GM12878 (cell line): ENCODE measurements around the gene RUNX3. TPM values are rescaled to one million over a fixed set of nuclear protein-coding genes. Genes with fewer than 3 reads are reported as not detected.

ENCODE experiments used
- ATAC-seq: fragments of 200-7000 bp; cut with Tn5 transposase; 3 replicates; pipeline ENCODE4 v1.9.1; 2020; ENCODE audit warnings: mild to moderate bottlenecking, moderate library complexity
- BruUV-seq: library from RNA; stranded (reverse); fragments of 400-500 nt; replicated peaks from 2 replicates; lab custom pipeline; 2021; lab: Mats Ljungman, UMichigan
- CTCF ChIA-PET: fragments of 300-600 bp; sonication (Branson Sonifier 250); formaldehyde crosslinking; extraction: SDS; loops from one replicate; lab custom pipeline; 2021; ENCODE audit warnings: inconsistent platforms; lab: Yijun Ruan, JAX
- POLR2A ChIA-PET: fragments of 350-600 bp; formaldehyde crosslinking; extraction: SDS; loops from one replicate; lab custom pipeline; 2021; ENCODE audit warnings: inconsistent platforms; lab: Charles Lee
- RAD21 ChIA-PET: fragments of 300-600 bp; sonication (Branson Sonifier 250); formaldehyde crosslinking; loops from one replicate; lab custom pipeline; 2023; ENCODE audit warnings: antibody characterized with exemption; ENCODE audit not compliant: unreplicated experiment; lab: Charles Lee
- SMC1A ChIA-PET: fragments of 300-600 bp; sonication (Branson Sonifier 250); formaldehyde crosslinking; loops from one replicate; lab custom pipeline; 2023; ENCODE audit not compliant: unreplicated experiment, uncharacterized antibody; lab: Charles Lee
- DNase-seq: peaks from one replicate; pipeline ENCODE4 v3.0.0-alpha.2; 2011; ENCODE audit warnings: low read depth, low spot score
- FAIRE-seq: peaks from 3 replicates; lab custom pipeline; 2011; peaks lifted over from hg19 to GRCh38; lab: Jason Lieb, UNC
- H2AFZ ChIP-seq: 2 replicates; pipeline ENCODE4 v1.6.0; 2011; ENCODE audit warnings: low read depth, low read length, control low read depth; ENCODE audit not compliant: control insufficient read depth
- H3K27ac ChIP-seq: 2 replicates; pipeline ENCODE4 v1.5.1; 2011; ENCODE audit warnings: control low read depth; ENCODE audit not compliant: control insufficient read depth, insufficient read depth
- H3K27me3 ChIP-seq, 2 experiments: replicated peaks in 1 of 2; 2 replicates each; pipeline versions ENCODE4 v1.6.0 to v1.6.1; 2011; ENCODE audit warnings: low read length in 1 of 2; ENCODE audit not compliant: control insufficient read depth in 2 of 2, insufficient read depth in 2 of 2
- H3K36me3 ChIP-seq, 2 experiments: 2 replicates each; pipeline ENCODE4 v1.5.1; 2011; ENCODE audit warnings: low read length in 1 of 2; ENCODE audit not compliant: control insufficient read depth in 2 of 2, insufficient read depth in 2 of 2
- H3K4me1 ChIP-seq: 2 replicates; pipeline ENCODE4 v1.6.1; 2011; ENCODE audit warnings: mild to moderate bottlenecking, low read length, moderate library complexity, mixed read lengths; ENCODE audit not compliant: control insufficient read depth, insufficient read depth
- H3K4me2 ChIP-seq: 2 replicates; pipeline ENCODE4 v1.6.0; 2011; ENCODE audit warnings: control low read depth; ENCODE audit not compliant: control insufficient read depth, insufficient read depth
- H3K4me3 ChIP-seq: fragments of 200-600 bp; sonication (generic); 2 replicates; pipeline ENCODE4 v1.5.1; 2016
- H3K79me2 ChIP-seq: 2 replicates; pipeline ENCODE4 v1.6.0; 2011; ENCODE audit warnings: low read length; ENCODE audit not compliant: control insufficient read depth, insufficient read depth
- H3K9ac ChIP-seq: 2 replicates; pipeline ENCODE4 v1.8.0; 2011; ENCODE audit warnings: low read length, control low read depth, mixed read lengths; ENCODE audit not compliant: control insufficient read depth, insufficient read depth
- H3K9me3 ChIP-seq: replicated peaks from 3 replicates; pipeline ENCODE4 v1.5.1; 2011; ENCODE audit warnings: mild to moderate bottlenecking, low read length; ENCODE audit not compliant: control insufficient read depth, insufficient read depth
- H4K20me1 ChIP-seq: 2 replicates; pipeline ENCODE4 v1.6.0; 2011; ENCODE audit not compliant: control insufficient read depth, insufficient read depth
- BACH1 ChIP-seq: fragments of 450-650 bp; IDR thresholded peaks from 2 replicates; pipeline ENCODE4 v1.6.1; 2017; ENCODE audit warnings: mild to moderate bottlenecking, borderline replicate concordance
- BCLAF1 ChIP-seq: fragments of 450-650 bp; IDR thresholded peaks from 2 replicates; pipeline ENCODE4 v1.6.1; 2017; ENCODE audit warnings: antibody characterized with exemption, mild to moderate bottlenecking, moderate library complexity
- BHLHE40 ChIP-seq, 2 experiments: fragments of 450-650 bp in 1 of 2; IDR thresholded peaks; 2 replicates each; pipeline ENCODE4 v1.6.1; 2011 to 2017; ENCODE audit warnings: low read depth in 2 of 2, borderline replicate concordance in 1 of 2, improper control_type of control experiment in 1 of 2, low read length in 1 of 2, mild to moderate bottlenecking in 1 of 2
- CEBPB ChIP-seq, 2 experiments: fragments of 150-350 bp in 1 of 2; IDR thresholded peaks; 2 replicates each; pipeline ENCODE4 v1.6.1; 2012 to 2014; ENCODE audit warnings: low read depth in 2 of 2, low read length in 2 of 2, borderline replicate concordance in 1 of 2, inconsistent platforms in 1 of 2
- CTCF ChIP-seq, 3 experiments: IDR thresholded peaks in 2 of 3; conservative IDR thresholded peaks in 1 of 3; 2 replicates each; pipeline ENCODE4 v1.5.1; 2011; ENCODE audit warnings: low read depth in 3 of 3, low read length in 3 of 3, mild to moderate bottlenecking in 3 of 3, control low read depth in 2 of 3, moderate library complexity in 2 of 3, inconsistent platforms in 1 of 3, mixed read lengths in 1 of 3; ENCODE audit not compliant: control insufficient read depth in 2 of 3, insufficient read depth in 1 of 3; ENCODE audit errors: extremely low read depth in 1 of 3
- EZH2 ChIP-seq: IDR thresholded peaks from 2 replicates; pipeline ENCODE4 v1.6.1; 2012; ENCODE audit warnings: low read depth, mild to moderate bottlenecking, control low read depth, inconsistent platforms, low read length, borderline replicate concordance; ENCODE audit not compliant: control insufficient read depth
- HDAC2 ChIP-seq: fragments of 200-600 bp; sonication (generic); IDR thresholded peaks from 2 replicates; pipeline ENCODE4 v1.6.1; 2017
- MTA3 ChIP-seq: IDR thresholded peaks from 2 replicates; pipeline ENCODE4 v1.6.1; 2012; ENCODE audit warnings: low read length, inconsistent platforms, borderline replicate concordance
- MYB ChIP-seq: fragments of 150-350 bp; IDR thresholded peaks from 2 replicates; pipeline ENCODE4 v1.6.1; 2014; ENCODE audit warnings: mild to moderate bottlenecking, low read depth, low read length, borderline replicate concordance
- SIX5 ChIP-seq: IDR thresholded peaks from 2 replicates; pipeline ENCODE4 v1.6.1; 2011; ENCODE audit warnings: mild to moderate bottlenecking, low read depth, low read length, moderate library complexity; ENCODE audit not compliant: severe bottlenecking
- SMC3 ChIP-seq: IDR thresholded peaks from 2 replicates; pipeline ENCODE4 v1.6.1; 2011; ENCODE audit warnings: low read length, improper control_type of control experiment, borderline replicate concordance
- SPI1 ChIP-seq: IDR thresholded peaks from 2 replicates; pipeline ENCODE4 v1.6.1; 2011; ENCODE audit warnings: low read depth, mild to moderate bottlenecking, low read length, moderate library complexity, borderline replicate concordance; ENCODE audit not compliant: insufficient read depth
- WRNIP1 ChIP-seq: IDR thresholded peaks from 2 replicates; pipeline ENCODE4 v1.6.1; 2011; ENCODE audit warnings: low read depth, low read length, improper control_type of control experiment, borderline replicate concordance
- ZNF622 ChIP-seq: fragments of 450-650 bp; IDR thresholded peaks from 2 replicates; pipeline ENCODE4 v1.6.1; 2017; ENCODE audit warnings: mild to moderate bottlenecking, inconsistent platforms
- whole genome bisulfite sequencing: methylation state at CpG from one replicate; pipeline ENCODE4 v1.1.6; 2016; ENCODE audit warnings: low lambda C conversion rate; ENCODE audit not compliant: insufficient replicate concordance, insufficient coverage; ENCODE audit errors: missing lambda C conversion rate; 5-methylcytosine and 5-hydroxymethylcytosine counted together
- in situ Hi-C: fragments of 300-500 bp; cut with MboI; formaldehyde crosslinking; loops from 9 replicates; pipeline ENCODE4 v1.14.3; 2018; ENCODE audit warnings: mixed read lengths
- intact Hi-C: fragments of 100-400 bp; cut with micrococcal nuclease; formaldehyde crosslinking; loops from one replicate; pipeline ENCODE4 v1.14.2; 2022; ENCODE audit not compliant: unreplicated experiment
- polyA plus RNA-seq, 11 experiments: library from polyadenylated mRNA; depleted of rRNA in 4 of 11; unstranded in 6 of 11; stranded (reverse) in 5 of 11; fragments of >200 nt; fragmentation: Nextera tagmentation in 4 of 11; fragmentation: Illumina TruSeq in 1 of 11; extraction: Ambion mirVana in 4 of 11; extraction: Trizol in 1 of 11; gene quantifications; 1 replicate in 1 of 11; 2 replicates in 10 of 11; pipeline versions ENCODE4 v1.2.1 to v1.2.3, GENCODE V29; 2011 to 2016; ENCODE audit warnings: inconsistent platforms in 2 of 11, missing spikeins in 2 of 11, low read depth in 1 of 11
- total RNA-seq, 4 experiments: library from RNA; depleted of rRNA in 3 of 4; stranded (reverse); fragments of >200 nt in 3 of 4; fragmentation: Illumina TruSeq in 1 of 4; extraction: Trizol in 1 of 4; gene quantifications; 2 replicates each; pipeline versions ENCODE4 v1.2.1 to v1.2.3, GENCODE V29; 2013 to 2021
- TF ChIP-seq, protein P1 (sequence below): fragments of 450-650 bp; IDR thresholded peaks from 2 replicates; pipeline ENCODE4 v1.6.1; 2017; ENCODE audit warnings: mild to moderate bottlenecking, low read depth, inconsistent platforms; ENCODE audit not compliant: poor library complexity, severe bottlenecking
- TF ChIP-seq, protein P2 (sequence below): fragments of 450-650 bp; IDR thresholded peaks from 2 replicates; pipeline ENCODE4 v1.6.1; 2016; ENCODE audit warnings: mild to moderate bottlenecking

Gene RUNX3
- total and polyA plus RNA-seq, 10 of the 15 experiments (the other 5 are each of a cell fraction or from before 2014, with no cell fraction given): 19.0 to 151 (median 31.4) TPM

GRCh38 chr1:24886241-24886640, 43.8 kb downstream of the RUNX3 start:
- Histone ChIP-seq H3K9me3 (peaks cover 2% of the 10 kb centered on the region; the same call in 2 of the 3 replicates), H3K4me2 (no peak overlapping the region), H2AFZ (no peak overlapping the region), H3K4me1 (no peaks in the 10 kb centered on the region; the same call in 1 of the 2 replicates), H3K79me2 (no peaks in the 10 kb centered on the region), H3K36me3 (no peaks in the 10 kb centered on the region), H3K9ac (no peak overlapping the region), H3K27me3 (peaks cover 0 to 2% of the 10 kb centered on the region in 2 experiments; a peak in 1 of 4 replicates), H3K4me3 (no peak overlapping the region), H3K27ac (no peak overlapping the region), H4K20me1 (no peaks in the 10 kb centered on the region)
- no TSS peak for BruUV-seq
- ChIA-PET SMC1A (no interaction called here), RAD21 (no interaction called here), POLR2A (interaction anchor here (1.1 kb wide), 1 partner anchor 31 kb away, joined by 3 read pairs; no protein-coding TSS in a partner anchor), CTCF (interaction anchor here (0.6 kb wide), 1 partner anchor 81 kb away, joined by 3 read pairs; no protein-coding TSS in a partner anchor)
- no peak for DNase-seq
- 100% methylated on average over 1 of the region's 1 CpG for WGBS
- FAIRE-seq: no peak
- ATAC-seq: no peak
- in situ Hi-C loops: no loop called here
- intact Hi-C loops: no loop called here
- TF ChIP-seq BCLAF1 (no peak), SIX5 (no peak), EZH2 (no peak), MYB (no peak), BACH1 (no peak), BHLHE40 (IDR thresholded peaks at IDR 0.05; ENCODE audit: borderline replicate concordance in 1 of 2, low read depth in 2 of 2, low read length in 1 of 2) (no peak), WRNIP1 (no peak), MTA3 (no peak), CTCF (IDR thresholded peaks at IDR 0.05 in 2 of 3, conservative IDR thresholded peaks at IDR 0.05 in 1 of 3; ENCODE audit: control insufficient read depth in 2 of 3, extremely low read depth in 1 of 3, insufficient read depth in 1 of 3, low read depth in 3 of 3, low read length in 3 of 3) (no peak), SPI1 (no peak), HDAC2 (no peak), CEBPB (IDR thresholded peaks at IDR 0.05; ENCODE audit: borderline replicate concordance in 1 of 2, low read depth in 2 of 2, low read length in 2 of 2) (no peak), ZNF622 (no peak), SMC3 (no peak)
- TF ChIP-seq, protein P1, sequence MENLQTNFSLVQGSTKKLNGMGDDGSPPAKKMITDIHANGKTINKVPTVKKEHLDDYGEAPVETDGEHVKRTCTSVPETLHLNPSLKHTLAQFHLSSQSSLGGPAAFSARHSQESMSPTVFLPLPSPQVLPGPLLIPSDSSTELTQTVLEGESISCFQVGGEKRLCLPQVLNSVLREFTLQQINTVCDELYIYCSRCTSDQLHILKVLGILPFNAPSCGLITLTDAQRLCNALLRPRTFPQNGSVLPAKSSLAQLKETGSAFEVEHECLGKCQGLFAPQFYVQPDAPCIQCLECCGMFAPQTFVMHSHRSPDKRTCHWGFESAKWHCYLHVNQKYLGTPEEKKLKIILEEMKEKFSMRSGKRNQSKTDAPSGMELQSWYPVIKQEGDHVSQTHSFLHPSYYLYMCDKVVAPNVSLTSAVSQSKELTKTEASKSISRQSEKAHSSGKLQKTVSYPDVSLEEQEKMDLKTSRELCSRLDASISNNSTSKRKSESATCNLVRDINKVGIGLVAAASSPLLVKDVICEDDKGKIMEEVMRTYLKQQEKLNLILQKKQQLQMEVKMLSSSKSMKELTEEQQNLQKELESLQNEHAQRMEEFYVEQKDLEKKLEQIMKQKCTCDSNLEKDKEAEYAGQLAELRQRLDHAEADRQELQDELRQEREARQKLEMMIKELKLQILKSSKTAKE: no peak
- TF ChIP-seq, protein P2, sequence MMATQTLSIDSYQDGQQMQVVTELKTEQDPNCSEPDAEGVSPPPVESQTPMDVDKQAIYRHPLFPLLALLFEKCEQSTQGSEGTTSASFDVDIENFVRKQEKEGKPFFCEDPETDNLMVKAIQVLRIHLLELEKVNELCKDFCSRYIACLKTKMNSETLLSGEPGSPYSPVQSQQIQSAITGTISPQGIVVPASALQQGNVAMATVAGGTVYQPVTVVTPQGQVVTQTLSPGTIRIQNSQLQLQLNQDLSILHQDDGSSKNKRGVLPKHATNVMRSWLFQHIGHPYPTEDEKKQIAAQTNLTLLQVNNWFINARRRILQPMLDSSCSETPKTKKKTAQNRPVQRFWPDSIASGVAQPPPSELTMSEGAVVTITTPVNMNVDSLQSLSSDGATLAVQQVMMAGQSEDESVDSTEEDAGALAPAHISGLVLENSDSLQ: no peak
